Frontal cortex (tissue), 4 donors: Measurements from ENCODE around the gene ANKRD29. TPM values are rescaled to one million over a fixed set of nuclear protein-coding genes. Genes with fewer than 3 reads are reported as not detected.
A peak's percentile ranks its signal among the peaks of the same experiment; 100 is the strongest.
"Not testable (repeated sequence)": the region's sequence is repeated elsewhere in the genome, so short reads cannot be mapped to it uniquely, and the experiment has no call there.

ENCODE experiments used
- DNase-seq, 2 donors: peaks; one replicate each; pipeline ENCODE4 v3.0.0; 2012; ENCODE audit warnings: low spot score in 2 of 2
- FAIRE-seq: peaks from 2 replicates; lab custom pipeline; 2012; peaks lifted over from hg19 to GRCh38; lab: Jason Lieb, UNC
- total RNA-seq: library from RNA; depleted of rRNA; stranded (reverse); fragments of >200 nt; gene quantifications from one replicate; pipeline ENCODE4 v1.2.3, GENCODE V29; 2014
- donor health status: control.
- donor health status: control.
- donor health status: control.

The ANKRD29 gene
- total RNA-seq, 1 donor from 2014 or later = 2.4 TPM

- no peak for FAIRE-seq
- DNase-seq = peak in 1 of 2 donors; percentile 47
These were observed 43.3 kb downstream of the ANKRD29 start for GRCh38 chr18:23619388-23619881.

- no peak for FAIRE-seq
- DNase-seq = no peak
These were observed 43.8 kb downstream of the ANKRD29 start for GRCh38 chr18:23618862-23619387.

GRCh38 chr18:23617412-23618014 is 45.2 kb downstream of the ANKRD29 start:
- DNase-seq (no peak), FAIRE-seq (no peak)

- no peak for FAIRE-seq
These were observed 46.5 kb downstream of the ANKRD29 start for GRCh38 chr18:23616258-23616657.

GRCh38 chr18:23614891-23615290 is 47.8 kb downstream of the ANKRD29 start:
- FAIRE-seq (no peak), DNase-seq (no peak)

More at GRCh38 chr18:23616258-23616657, 46.5 kb downstream of the ANKRD29 start:
- DNase-seq = no peak

- FAIRE-seq = no peak
- no peak for DNase-seq
These were observed 48.3 kb downstream of the ANKRD29 start for GRCh38 chr18:23614413-23614812.

- not testable (repeated sequence) for FAIRE-seq, DNase-seq
These were observed 49.6 kb downstream of the ANKRD29 start for GRCh38 chr18:23613091-23613475.

- FAIRE-seq = no peak
- no peak for DNase-seq
These were observed 50.1 kb downstream of the ANKRD29 start for GRCh38 chr18:23612434-23613090.

- FAIRE-seq (no peak), DNase-seq (no peak)
These were observed 53.2 kb downstream of the ANKRD29 start for GRCh38 chr18:23609390-23610023.

GRCh38 chr18:23608211-23608610 is 54.5 kb downstream of the ANKRD29 start:
- DNase-seq (no peak), FAIRE-seq (no peak)

- FAIRE-seq = no peak
- no peak for DNase-seq
These were observed 56.8 kb downstream of the ANKRD29 start for GRCh38 chr18:23605941-23606340.

- DNase-seq = no peak
- FAIRE-seq = no peak
These were observed 62.9 kb downstream of the ANKRD29 start for GRCh38 chr18:23599809-23600208.

- DNase-seq = no peak
- no peak for FAIRE-seq
These were observed 66.5 kb downstream of the ANKRD29 start for GRCh38 chr18:23596183-23596582.

- FAIRE-seq (no peak), DNase-seq (no peak)
These were observed 67.1 kb downstream of the ANKRD29 start for GRCh38 chr18:23595591-23595990.

- DNase-seq = no peak
- FAIRE-seq = no peak
These were observed 69.0 kb downstream of the ANKRD29 start for GRCh38 chr18:23593720-23594119.

- FAIRE-seq (no peak), DNase-seq (no peak)
These were observed 69.8 kb downstream of the ANKRD29 start for GRCh38 chr18:23592911-23593310.

GRCh38 chr18:23591011-23591410 is 71.7 kb downstream of the ANKRD29 start:
- FAIRE-seq = no peak

GRCh38 chr18:23588836-23589560 is 73.7 kb downstream of the ANKRD29 start:
- DNase-seq = no peak
- no peak for FAIRE-seq

More at GRCh38 chr18:23591011-23591410, 71.7 kb downstream of the ANKRD29 start:
- no peak for DNase-seq

GRCh38 chr18:23587220-23587642 is 75.5 kb downstream of the ANKRD29 start:
- FAIRE-seq (no peak), DNase-seq (no peak)
